ENCODE data around the gene PCNA.
"Not testable (repeated sequence)": the region's sequence is repeated elsewhere in the genome, so short reads cannot be mapped to it uniquely, and the experiment has no call there.

The PCNA gene

DNA sequence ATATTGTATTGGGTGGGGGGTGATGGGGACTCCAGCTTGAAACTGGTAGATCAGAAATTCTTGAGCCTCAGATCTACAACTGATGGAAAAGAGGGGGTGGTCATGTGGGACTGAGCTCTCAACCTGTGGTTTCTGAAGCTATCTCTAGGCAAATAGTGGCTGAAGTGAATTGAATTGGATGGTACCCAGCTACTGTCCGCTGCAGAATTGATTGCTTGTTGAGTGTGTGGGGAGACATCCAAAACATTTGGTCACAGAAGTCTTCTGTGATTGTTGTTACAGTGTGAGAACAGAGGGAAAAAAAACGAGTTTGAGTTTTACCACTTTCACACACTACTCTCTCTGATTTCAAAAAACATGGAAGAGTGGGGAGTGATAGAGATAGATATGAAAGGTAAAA lies 21.9 kb upstream of the PCNA start:
- no peak for DNase-seq

DNA sequence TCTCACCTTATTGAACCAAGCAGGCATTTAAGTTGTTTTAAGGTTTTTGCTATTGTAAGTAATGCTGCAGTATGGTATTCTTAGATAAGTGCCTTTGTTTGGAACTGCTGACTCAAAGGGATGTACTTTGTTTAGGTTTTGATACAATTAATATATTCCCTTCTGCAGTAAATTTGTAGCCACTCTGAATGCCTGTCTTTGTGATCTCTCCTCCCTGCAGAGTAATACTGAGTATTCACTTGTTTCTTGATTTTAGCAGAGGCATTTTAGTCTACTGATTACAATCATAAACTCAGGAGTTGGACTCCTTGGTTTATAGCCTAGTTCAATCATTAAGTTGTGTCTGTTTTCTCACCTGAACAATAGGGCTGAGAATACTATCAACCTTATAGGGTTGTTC lies 20.4 kb upstream of the PCNA start:
- DNase-seq = no peak

DNA sequence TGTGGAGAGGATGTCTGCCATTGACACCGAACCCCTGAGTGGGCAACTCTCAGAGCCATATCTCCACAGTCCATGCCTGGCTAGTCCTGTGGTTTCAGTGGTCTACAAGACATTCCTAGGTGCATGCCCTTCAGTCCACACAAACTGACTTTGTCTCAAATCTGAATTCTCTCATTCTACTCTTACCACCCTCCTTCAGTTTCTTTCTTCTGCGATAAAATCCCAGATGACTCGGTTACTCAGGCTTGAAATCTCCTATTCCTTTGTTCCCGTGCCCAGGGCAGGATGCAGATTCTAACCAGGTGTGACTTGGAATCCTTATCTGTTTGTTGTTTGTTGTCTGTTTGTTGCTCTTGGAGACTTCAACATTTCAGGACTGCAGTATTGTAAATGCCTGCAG lies 16.3 kb upstream of the PCNA start:
- DNase-seq = no peak

DNA sequence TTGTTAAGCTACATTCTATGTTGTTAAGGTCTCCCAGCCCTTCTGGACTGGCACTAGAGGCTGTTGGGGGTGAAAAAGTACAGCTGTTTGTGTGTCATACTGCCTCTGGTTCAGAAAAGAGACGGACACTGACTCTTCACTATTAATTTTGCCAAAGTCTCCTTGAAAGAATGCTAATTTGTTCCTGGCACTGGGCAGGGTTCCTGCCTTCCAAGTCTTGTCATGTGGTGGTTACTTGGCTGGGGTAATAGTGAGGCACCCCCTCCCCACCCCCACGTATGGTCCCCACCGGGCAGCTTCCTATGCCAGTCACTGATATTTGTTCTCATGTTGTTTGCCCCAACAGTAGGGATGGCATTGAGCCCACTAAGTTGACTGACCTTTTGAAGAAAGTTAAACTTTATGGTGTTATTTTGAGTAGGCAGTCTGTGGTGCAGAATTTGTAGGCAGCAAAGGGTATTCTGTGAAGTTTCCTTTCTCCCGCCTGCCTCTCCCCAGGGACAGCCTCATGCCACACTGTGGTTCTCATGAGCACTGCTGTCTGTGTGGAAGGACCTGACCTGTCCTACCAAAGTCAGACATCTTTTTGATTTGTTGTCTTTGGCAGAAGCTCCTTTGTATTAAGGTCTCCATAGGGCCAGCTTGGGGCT lies 15.7 kb upstream of the PCNA start:
- DNase-seq = no peak

DNA sequence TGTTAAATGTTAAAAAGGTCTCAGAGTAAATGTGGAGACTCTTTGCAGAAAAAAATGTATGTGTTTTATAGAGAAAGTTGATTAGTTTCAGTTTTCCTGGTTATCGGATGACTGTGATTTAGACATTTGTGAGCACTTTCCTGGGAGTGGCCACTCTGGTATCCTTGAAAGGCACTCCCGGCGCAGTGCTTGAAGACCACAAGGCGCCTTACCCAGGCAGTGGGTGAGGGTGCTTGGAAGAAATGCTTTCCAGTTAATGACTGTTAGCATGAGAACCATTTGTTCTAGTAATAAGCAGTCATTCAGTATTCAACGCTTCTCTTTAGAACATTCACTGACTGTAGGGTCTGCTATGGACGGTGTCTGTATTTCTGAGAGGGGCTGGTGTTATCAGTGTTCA lies 14.2 kb upstream of the PCNA start:
- DNase-seq = no peak

DNA sequence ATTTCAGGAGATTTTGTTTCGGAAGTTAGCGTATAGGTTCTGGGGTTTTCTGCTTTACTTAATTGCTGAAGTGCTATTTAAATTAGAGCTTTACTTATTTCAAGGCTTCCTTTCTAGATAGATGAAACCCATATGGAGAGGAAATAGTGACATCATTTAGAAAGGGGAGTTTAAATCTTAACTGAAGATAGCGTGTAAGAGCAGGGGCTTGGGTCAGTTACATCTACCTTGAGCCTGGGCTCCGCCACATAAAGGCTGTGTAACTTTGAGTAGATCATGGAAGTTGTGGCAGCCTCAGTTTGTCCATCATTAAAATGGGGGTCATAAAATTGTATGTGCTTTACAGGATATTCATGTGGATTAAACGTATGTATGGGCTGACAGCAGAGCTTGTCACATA lies 11.7 kb upstream of the PCNA start:
- no peak for DNase-seq

DNA sequence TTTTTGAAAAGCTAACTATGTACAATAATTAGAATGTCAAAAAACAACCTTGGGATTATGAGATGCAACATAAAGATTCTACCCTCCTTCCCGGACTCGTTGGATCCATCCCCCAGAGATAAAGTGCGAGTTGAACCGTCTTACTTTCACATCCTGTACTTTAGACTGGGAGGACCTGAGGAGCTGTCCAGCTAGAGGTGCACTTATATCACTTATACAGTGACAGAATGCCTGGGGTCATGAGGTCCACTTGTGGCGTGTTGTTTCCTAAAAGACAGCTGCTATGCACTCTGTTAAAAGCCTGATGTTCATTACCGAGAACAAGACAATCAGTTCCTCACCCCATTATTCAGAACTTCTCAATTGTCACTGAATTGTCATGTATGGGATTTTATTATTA lies 9.1 kb upstream of the PCNA start:
- no peak for DNase-seq

DNA sequence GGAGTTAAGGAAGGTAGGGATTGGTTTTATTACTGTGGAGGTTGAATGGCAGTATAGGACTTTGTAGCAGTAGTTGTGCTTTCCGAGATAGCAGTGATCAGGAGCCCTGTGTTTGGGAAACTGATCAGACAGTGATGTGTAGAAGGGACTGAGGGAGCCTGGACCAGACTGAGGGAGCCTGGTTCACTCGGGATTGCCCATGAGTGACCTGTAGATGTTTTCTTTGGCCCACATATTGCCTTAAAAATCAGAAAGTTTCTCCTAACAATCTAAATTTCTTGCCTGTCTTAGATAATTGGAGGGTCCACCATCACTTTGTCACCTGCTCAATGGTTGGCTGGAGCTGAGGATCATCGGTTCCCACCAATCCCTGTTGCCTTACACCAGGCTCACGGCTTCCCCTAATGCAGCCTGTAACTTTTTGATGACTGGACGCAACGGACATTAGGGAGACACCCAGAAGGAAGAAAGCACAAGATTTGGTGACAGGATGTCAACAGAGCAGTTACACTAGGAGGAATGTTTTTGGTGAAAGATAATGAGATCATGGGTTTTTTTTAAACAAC lies 8.2 kb upstream of the PCNA start:
- DNase-seq = no peak

DNA sequence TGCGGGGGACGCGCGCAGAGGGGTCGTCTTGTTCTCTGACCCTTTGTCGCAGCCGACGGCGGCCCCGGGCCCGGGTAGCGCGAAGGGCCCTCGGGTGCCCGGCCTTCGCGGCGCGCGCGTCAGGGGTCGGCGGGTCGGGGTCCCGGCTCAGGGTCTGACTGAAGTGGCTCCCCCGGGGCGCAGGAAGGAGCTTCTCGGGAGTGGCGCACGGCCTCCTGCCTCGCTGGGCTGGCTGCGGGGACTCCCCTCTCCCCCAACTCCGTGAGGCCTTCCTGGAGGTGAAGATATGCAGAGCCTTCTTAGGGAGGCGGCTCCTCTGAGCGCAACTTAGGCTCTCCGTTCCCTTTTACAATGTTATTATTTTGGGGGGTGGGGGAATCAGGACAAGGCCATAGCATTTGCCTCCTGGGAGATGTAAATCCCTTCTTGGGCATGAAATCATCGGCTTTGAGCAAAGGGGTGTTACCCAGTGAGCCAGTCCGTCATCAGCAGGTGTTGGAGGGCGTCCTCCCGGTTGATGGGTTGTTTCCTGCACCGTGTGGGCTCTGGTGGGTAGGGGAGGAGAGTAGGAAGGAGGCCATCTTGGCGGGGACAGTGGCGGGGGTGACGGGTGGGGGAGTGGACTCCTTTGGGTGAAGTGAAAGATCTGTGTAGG lies 7.6 kb upstream of the PCNA start:
- DNase-seq = peak; percentile 20

DNA sequence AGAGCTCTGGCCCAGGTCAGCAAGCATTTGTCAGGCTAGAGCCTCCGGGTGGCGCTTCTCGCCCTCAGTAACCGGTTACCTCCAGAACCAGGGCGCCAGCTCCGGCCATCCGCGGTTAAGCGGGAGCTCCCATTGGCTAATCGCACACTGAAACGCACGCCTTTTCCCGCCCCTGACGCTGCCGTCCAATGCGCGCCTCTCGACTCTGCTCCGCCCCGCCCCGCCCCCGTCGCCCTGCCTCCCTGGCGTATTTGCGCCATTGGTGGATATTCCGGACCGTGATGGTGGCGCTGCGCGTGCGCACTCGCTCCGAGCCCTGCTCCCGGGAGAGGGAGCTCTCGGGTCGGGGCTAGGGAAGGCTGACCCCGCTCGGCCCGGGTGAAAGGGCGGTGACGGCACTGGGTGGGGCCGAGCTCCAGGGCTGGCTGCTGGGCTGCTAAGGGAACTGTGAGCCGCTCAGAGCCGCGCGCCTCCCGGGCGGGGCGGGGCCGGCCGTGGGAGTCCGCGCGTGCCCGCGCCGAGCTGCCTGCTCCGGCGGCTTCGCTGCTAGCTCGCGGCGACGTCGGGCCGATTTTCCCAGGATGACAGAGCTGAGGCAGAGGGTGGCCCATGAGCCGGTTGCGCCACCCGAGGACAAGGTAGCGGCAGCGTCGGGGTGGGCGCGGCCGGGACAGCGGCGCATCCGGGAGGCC lies 6.9 kb upstream of the PCNA start, which contains the start of gene CDS2:
Gene CDS2 (plus strand): TSS at position 497 of the 692 bp plus-strand sequence. CDS start 85 bp downstream, at position 582.
- peak; percentile 98 for DNase-seq

DNA sequence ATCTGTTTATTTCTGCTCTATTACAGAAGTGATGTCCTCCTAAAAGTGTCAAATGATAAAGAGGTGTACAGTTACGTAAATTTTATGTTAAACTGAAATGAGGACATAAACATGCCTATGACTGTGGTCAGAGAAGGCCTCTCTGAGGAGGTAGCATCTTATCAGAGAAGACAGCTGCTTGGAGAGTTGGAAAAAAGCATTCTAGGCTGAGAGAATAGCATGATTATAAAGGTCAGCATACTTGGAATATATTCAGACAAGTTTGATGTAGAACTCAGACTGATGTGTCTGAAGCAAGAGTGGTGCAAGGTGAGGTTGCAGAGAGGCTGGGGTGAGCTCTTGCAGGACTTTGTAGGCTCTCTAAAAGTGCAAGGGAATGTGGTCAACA lies 3.1 kb upstream of the PCNA start:
- no peak for DNase-seq

DNA sequence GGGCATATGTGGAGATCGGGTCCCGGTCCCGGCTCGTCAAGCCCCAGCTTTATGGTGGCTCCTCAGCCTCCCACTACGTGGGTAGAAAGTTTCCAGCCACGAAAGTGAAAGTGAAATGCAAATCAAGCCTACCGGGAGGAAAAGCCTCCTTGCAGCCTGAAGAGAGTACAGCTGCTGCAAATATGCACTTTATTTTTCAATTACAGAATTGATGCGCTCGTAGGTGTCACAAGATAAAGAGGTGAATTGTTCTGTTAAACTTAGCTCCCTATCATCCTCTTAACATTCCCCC lies 373 bp upstream of the PCNA start:
- DNase-seq = no peak

DNA sequence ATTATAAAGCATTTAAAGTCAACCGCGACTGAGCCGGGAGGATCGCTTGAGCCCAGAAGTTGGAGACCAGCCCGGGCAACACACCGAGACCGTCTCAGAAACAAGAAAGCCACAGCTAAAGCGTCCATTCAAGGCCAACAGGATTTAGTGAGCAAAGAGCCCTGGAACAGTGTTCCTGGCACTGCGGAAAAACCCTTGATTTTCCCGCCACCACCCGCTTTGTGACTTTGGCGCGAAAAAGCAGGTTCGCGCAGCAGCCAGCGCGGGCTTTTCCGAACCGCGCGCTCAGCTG lies 669 bp downstream of the PCNA start:
- no peak for DNase-seq

DNA sequence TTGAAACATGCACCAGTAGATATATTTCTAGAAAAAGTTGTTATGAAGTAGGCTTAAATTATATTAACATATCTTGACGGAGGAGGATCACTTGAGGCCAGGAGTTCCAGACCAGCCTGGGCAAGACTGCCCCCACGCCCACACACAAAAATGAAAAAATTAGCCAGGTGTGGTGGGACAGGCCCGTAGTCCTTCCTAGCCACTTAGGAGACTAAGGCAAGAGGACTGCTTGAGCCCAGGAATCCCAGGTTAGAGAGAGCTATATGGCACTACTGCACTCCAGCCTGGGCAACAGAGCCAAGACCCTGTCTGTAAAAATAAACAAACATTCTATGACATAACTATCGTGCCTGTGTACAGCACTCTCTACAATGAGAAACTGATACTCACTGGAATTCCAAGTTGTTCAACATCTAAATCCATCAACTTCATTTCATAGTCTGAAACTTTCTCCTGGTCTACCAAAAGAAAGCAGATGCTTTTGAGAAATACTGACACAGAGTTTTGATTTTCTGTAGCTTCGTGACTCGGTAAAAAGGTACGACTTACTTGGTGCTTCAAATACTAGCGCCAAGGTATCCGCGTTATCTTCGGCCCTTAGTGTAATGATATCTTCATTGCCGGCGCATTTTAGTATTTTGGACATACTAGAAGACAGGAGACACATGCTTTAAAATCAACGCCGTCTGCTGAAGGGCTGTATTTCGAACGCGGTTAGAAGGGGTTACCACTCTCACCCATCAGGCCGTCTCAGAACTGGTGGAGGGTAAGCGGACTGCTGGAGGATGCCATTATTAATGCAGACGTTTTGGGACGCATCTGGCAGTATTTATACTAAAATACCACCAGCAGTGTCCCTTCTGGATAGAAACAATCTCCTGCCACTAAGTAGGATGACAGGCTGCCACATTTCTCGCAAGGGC lies 1.3 kb downstream of the PCNA start:
- no peak for DNase-seq

DNA sequence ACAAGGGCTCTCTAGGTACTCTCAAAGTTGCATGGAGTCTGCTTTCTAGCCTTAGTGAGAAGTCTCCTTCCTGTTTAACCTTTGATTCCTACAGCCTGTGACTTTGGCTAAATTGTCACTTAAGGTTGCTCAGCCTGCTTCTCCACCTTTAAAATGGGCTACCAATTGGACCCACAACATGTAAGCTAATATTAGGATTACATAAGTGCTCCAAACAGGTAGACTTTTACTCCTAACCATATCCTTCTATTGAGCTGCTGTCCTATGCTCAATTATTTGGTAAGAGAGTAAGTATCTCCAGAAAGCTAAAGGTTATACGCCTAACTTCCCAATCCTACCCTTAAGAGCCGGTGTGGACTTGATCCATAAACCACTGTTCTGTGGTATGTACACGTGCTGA lies 2.9 kb downstream of the PCNA start:
- DNase-seq = no peak

DNA sequence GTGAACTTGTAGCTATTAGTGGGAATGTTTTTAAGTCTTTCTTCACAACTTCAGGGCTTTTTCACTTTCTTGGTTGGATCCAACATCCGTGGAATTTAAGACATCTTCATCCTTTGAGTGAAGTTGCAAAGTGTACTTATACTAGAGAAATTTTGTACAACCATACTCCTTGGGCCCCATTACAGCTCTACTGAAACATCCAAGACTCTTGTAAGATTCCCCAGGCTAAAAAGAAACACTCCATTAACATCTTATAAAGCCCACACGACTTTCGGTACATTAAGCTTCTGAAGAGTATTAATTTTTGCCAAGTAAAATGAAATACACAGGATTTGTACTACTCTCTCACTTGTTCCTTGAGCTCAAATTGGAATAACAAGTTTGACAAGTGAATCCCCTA lies 5.4 kb downstream of the PCNA start:
- DNase-seq = no peak

DNA sequence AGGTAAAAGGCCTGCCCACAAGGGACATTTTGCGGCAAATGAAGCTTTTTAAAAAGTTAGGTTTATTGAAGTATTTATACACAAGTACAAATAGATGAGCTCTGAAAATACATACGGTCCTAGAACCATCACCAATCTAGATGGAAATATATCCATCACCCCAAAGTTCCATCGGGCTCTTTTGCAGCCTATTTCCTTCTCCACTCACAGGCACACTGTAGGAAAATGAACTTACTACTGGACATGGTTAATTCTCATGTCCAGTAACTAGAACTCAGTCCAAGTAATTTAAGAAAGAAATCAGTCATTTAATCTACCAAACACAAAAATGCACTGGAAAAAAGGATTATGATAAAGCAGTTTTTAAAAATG lies 6.2 kb downstream of the PCNA start:
- DNase-seq = no peak

DNA sequence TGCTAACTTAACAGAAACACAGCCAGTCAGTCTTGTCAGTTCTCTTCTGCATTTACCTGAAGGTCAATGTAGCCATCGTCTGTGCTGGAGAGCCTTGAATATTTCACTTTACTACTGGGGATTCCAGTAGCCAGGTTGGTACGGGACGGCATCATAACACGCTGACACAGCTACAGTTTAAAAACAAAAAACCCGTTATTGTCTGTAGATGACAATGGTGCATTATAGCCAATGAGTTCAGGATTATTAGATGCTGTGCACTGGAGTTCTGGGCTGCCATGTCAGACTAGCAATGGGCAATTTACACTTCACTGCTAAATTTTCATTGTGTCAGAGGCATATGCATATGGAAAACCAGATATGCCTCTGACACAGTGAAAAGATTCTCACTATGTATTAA lies 10.5 kb downstream of the PCNA start:
- DNase-seq = no peak

DNA sequence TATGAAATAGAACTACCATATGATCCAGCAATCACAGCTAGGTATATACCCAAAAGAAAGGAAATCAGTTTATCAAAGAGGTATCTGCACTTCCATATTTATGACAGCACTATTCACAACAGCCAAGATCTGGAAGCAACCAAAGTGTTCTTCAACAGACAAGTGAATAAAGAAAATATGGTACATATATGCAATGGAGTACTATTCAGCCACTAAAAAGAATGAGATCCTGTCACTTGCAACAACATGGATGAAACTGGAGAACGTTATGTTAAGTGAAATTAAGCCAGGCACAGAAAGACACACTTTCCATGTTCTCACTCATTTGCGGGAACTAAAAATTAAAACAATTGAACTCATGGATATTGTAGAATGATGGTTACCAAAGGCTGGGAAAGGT lies 15.3 kb downstream of the PCNA start:
- DNase-seq = no peak

DNA sequence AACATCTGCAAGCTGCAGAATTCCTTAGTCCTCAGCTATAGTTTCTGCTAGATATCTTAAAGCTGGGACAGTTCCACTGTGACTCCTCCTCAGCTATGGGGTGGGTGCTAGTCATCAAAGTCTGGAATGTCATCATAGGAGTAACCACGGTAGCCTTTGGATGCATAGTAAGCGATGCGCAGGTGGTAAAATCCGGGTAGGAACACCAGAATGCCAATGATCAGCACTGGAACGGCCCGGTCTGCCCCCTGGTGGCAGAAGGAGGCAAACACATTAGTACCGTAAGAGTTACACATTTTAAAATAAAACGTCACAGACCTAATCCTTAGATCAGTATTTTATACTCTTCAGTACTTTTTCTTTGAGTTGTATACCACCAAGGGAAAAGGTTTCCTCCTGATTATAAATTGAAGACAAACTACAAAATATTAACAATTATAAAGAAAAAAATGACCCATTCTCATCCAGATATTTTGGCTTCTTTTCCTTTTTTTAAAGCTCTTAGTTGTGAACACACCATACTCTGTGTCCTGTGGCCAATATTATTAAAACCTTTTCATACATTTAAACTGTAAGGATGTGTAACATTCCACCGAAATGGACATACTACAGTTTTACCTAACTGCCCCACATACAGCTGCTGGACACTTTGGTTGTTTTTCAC lies 18.9 kb downstream of the PCNA start:
- DNase-seq = peak; percentile 51

DNA sequence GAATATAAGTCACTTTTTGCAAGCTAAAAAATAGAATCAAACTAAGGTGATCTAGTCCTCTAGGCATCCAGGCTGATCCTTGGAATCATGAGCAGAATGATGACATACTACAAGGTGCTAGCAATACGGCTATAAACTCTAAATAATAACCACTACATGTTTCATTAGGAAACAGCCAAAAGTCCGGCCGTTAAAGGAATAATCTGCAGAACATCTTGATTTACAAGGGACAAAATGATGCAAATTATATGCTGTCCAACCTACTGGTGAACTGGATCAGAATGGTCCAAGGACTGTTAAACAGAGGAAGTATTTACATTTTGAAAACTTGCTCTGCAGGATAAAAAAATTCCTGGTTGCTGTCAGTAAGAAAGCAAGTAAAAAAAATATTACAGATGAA lies 19.8 kb downstream of the PCNA start:
- not testable (repeated sequence) for DNase-seq

DNA sequence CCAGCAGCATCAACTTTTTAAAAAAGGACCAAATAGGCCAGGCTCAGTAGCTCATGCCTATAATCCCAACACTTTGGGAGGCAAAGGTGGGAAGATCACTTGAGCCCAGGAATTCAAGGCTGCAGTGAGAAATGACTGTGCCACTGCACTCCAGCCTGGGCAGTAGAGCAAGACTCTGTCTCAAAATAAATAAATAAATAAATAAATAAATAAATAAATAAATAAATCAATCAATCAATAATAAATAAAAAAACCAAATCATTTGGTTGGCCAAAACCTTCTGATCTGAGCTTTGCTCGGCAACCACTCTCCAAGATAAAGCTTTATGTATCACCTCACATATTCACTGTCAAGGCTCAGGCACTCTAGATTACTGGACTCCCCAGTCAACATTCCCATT lies 20.7 kb downstream of the PCNA start:
- not testable (repeated sequence) for DNase-seq

DNA sequence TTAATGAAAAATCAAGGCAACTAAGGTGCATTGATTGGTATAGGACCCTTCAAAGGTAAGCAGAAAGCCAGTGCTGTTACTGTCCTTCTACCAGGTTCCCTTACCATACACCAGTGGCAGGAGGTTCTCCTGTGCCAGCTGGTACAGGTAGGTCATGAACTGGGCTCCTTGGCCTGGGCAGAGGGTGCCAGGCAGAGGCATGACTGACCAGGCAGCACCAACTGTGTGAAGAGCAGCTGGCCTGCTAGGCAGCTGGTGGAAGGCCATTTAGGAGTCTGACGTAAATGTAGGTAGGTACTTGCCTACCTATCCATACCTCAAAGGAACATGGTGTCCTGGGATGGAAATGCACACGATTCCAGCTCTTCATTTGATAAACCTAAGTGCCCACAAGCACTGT lies 23.3 kb downstream of the PCNA start:
- no peak for DNase-seq

Data from fibroblast of skin of abdomen (primary cell).